NCI-H446 (cell line): Measurements from ENCODE around the gene ACE2.

Experiments
- DNase-seq, 2 experiments: peaks; one replicate each; lab custom pipeline; 2025; lab: John Stamatoyannopoulos, UW

The ACE2 gene

GRCh38 chrX:15574017-15574416, 26.7 kb downstream of the ACE2 start:
- DNase-seq, result no peak

- no peak for DNase-seq
Observed at GRCh38 chrX:15570145-15570544, 30.6 kb downstream of the ACE2 start.

- DNase-seq, result no peak
Observed at GRCh38 chrX:15567886-15568616, 32.7 kb downstream of the ACE2 start.

- no peak for DNase-seq
Observed at GRCh38 chrX:15567267-15567666, 33.5 kb downstream of the ACE2 start.

- DNase-seq, result no peak
Observed at GRCh38 chrX:15566244-15566643, 34.5 kb downstream of the ACE2 start.

- peak; percentile 40 to 58 for DNase-seq
Observed at GRCh38 chrX:15564981-15565579, 35.7 kb downstream of the ACE2 start.

GRCh38 chrX:15563056-15563455, 37.7 kb downstream of the ACE2 start:
- DNase-seq, result no peak

- no peak for DNase-seq
Observed at GRCh38 chrX:15560924-15561323, 39.8 kb downstream of the ACE2 start.

- no peak for DNase-seq
Observed at GRCh38 chrX:15559227-15559626, 41.5 kb downstream of the ACE2 start.

- no peak for DNase-seq
Observed at GRCh38 chrX:15549189-15550012, 51.4 kb downstream of the ACE2 start.

GRCh38 chrX:15547356-15547755, 53.4 kb downstream of the ACE2 start:
- no peak for DNase-seq

GRCh38 chrX:15546745-15547144, 54.0 kb downstream of the ACE2 start:
- DNase-seq, result no peak

GRCh38 chrX:15530318-15530717, 70.4 kb downstream of the ACE2 start:
- no peak for DNase-seq

- no peak for DNase-seq
Observed at GRCh38 chrX:15529165-15529564, 71.6 kb downstream of the ACE2 start.

GRCh38 chrX:15525664-15526416, 74.9 kb downstream of the ACE2 start:
- peak in 1 of 2 experiments; percentile 26 for DNase-seq

- DNase-seq, result no peak
Observed at GRCh38 chrX:15524417-15524816, 76.3 kb downstream of the ACE2 start.

GRCh38 chrX:15523088-15523487, 77.7 kb downstream of the ACE2 start:
- DNase-seq, result no peak

- DNase-seq, result no peak
Observed at GRCh38 chrX:15522464-15522863, 78.3 kb downstream of the ACE2 start.

GRCh38 chrX:15515931-15516330, 84.8 kb downstream of the ACE2 start:
- DNase-seq, result peak in 1 of 2 experiments; percentile 77

- DNase-seq, result no peak
Observed at GRCh38 chrX:15514279-15514678, 86.5 kb downstream of the ACE2 start.

GRCh38 chrX:15512401-15512965, 88.3 kb downstream of the ACE2 start:
- DNase-seq, result no peak

GRCh38 chrX:15511563-15511962, 89.2 kb downstream of the ACE2 start:
- no peak for DNase-seq
